Testis (tissue), 3 donors: ENCODE measurements around the gene ATE1. TPM values are rescaled to one million over a fixed set of nuclear protein-coding genes. Genes with fewer than 3 reads are reported as not detected.

ENCODE experiments used
- DNase-seq: peaks from one replicate; pipeline ENCODE4 v3.0.0-alpha.2; 2019
- H3K27ac ChIP-seq, 2 donors: fragments of 200-600 bp; sonication (generic); one replicate each; pipeline ENCODE4 v1.5.1; 2019
- H3K27me3 ChIP-seq: fragments of 200-600 bp; sonication (generic); one replicate; pipeline ENCODE4 v1.5.1; 2019
- H3K36me3 ChIP-seq: fragments of 200-600 bp; sonication (generic); one replicate; pipeline ENCODE4 v1.5.1; 2017; ENCODE audit warnings: low read depth; ENCODE audit errors: missing control alignments
- H3K4me1 ChIP-seq: fragments of 200-600 bp; sonication (generic); one replicate; pipeline ENCODE4 v1.5.1; 2019
- H3K4me3 ChIP-seq, 2 donors: fragments of 200-600 bp; sonication (generic); one replicate each; pipeline ENCODE4 v1.5.1; 2017 to 2019
- H3K9me3 ChIP-seq: fragments of 200-600 bp; sonication (generic); one replicate; pipeline ENCODE4 v1.5.1; 2017
- POLR2A ChIP-seq: fragments of 450-650 bp; IDR thresholded peaks from one replicate; pipeline ENCODE4 v1.6.1; 2017; ENCODE audit warnings: antibody characterized with exemption, mild to moderate bottlenecking, moderate library complexity
- WGBS, 2 donors: methylation state at CpG; one replicate each; pipeline ENCODE4 v1.1.5; 2018; 5-methylcytosine and 5-hydroxymethylcytosine counted together
- intact Hi-C: fragments of 100-400 bp; cut with DNase I; formaldehyde crosslinking; loops from one replicate; pipeline ENCODE4 v1.15.1; 2023; ENCODE audit warnings: low total_unique reads
- polyA plus RNA-seq: library from polyadenylated mRNA; stranded (reverse); fragments of 350-450 nt; fragmentation: Illumina TruSeq; extraction: RNeasy Lipid Tissue Mini Kit (QIAGEN cat#74804); gene quantifications from one replicate; pipeline ENCODE4 v1.2.3, GENCODE V29; 2014; ENCODE audit warnings: low read depth, low replicate concordance; ENCODE audit not compliant: insufficient read depth
- total RNA-seq, 2 donors: library from RNA; depleted of rRNA; stranded (reverse); fragments of >200 nt; gene quantifications; one replicate each; pipeline ENCODE4 v1.2.3, GENCODE V29; 2016
- TF ChIP-seq, protein P1 (sequence below), 3 experiments: fragments of 450-650 bp in 2 of 3; fragments of 200-600 bp in 1 of 3; sonication (generic) in 1 of 3; IDR thresholded peaks; one replicate each; pipeline ENCODE4 v1.5.1; 2016 to 2019; ENCODE audit warnings: antibody characterized with exemption in 3 of 3, mild to moderate bottlenecking in 2 of 3, moderate library complexity in 1 of 3

The ATE1 gene
- total and polyA plus RNA-seq, 3 donors from 2014 or later = 29.8 to 41.9 (median 34.0) TPM

DNA sequence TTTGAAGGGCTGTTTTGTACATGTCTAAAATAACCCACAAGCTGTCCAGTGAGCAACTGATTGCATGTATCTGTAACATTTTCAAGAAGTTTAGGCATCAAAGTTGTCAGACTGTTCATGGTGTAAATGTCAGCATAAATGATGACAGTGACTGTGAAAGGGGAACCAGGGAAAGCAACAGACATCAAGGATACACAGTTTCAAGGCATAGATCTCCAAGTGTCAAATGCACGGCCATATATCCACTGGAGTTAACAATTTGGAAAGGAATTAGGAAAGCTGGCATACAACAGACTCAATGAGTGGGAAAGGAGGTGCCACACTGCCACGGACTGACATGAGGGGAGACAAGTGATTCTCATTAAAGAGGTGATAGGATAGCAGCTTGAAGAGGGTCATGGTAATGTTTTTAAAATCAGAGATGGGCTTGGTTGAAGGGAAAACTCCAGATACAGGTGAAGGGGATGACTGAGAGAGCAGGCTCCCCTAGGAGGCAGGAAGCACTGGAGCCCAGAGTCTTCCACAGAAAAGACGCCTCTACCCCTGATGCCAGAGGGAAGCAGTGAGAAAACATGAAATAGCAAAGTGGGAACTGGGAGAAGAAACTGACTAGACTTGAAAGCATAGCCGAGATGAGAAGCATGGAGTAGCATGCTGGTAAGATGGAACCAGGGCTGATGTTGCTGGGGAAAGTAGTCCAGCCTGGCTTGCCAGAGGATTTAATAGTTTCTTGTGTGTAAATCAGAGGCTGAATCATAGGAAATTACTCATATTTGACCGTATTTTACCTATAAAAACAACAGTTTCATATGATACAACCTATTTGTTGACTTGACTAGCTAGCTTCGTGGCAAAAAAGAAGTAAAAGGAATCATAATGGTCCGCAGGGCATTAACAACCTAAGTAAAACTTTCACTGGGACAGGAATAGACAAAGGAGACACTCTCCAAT, 28.6 kb upstream of the ATE1 start:
- H3K27me3 ChIP-seq = no peaks in the 10 kb centered on the region

DNA sequence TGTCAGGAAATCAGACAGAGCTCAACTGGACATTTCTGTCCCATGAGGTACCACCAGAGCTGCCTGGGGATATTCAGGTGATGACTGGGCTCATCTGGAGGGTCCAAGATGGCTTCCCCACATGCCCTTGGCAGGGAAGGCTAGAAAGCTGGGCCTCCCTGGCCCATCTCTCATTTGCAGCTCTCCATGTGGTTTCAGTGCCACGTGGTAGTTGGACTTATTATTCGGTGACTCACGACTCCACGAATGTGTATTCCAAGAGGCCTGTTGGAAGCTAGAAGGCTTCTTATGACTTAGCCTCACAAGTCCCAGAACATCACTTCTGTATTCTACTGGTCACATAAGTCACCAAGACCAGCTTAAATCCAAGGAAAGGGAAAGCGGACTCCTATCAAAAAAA, 24.4 kb upstream of the ATE1 start:
- intact Hi-C loops = no loop called here
- 92 to 96% methylated on average over 5 of the region's 5 CpGs for WGBS, 2 donors
- TF ChIP-seq, protein P1, sequence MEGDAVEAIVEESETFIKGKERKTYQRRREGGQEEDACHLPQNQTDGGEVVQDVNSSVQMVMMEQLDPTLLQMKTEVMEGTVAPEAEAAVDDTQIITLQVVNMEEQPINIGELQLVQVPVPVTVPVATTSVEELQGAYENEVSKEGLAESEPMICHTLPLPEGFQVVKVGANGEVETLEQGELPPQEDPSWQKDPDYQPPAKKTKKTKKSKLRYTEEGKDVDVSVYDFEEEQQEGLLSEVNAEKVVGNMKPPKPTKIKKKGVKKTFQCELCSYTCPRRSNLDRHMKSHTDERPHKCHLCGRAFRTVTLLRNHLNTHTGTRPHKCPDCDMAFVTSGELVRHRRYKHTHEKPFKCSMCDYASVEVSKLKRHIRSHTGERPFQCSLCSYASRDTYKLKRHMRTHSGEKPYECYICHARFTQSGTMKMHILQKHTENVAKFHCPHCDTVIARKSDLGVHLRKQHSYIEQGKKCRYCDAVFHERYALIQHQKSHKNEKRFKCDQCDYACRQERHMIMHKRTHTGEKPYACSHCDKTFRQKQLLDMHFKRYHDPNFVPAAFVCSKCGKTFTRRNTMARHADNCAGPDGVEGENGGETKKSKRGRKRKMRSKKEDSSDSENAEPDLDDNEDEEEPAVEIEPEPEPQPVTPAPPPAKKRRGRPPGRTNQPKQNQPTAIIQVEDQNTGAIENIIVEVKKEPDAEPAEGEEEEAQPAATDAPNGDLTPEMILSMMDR (IDR thresholded peaks at IDR 0.05) = no peak
- TF ChIP-seq POLR2A = no peak
- Histone ChIP-seq H3K9me3 (no peaks in the 10 kb centered on the region), H3K27me3 (no peaks in the 10 kb centered on the region), H3K4me1 (no peaks in the 10 kb centered on the region), H3K27ac (no peak overlapping the region), H3K4me3 (no peak overlapping the region), H3K36me3 (no peaks in the 10 kb centered on the region)
- DNase-seq = no peak

More for the DNA sequence above, 28.6 kb upstream of the ATE1 start:
- no peak for DNase-seq
- no peak for TF ChIP-seq POLR2A
- TF ChIP-seq, protein P1 (IDR thresholded peaks at IDR 0.05) = no peak
- no peak overlapping the region for H3K27ac ChIP-seq
- WGBS, 2 donors = 84 to 90% methylated on average over 7 of the region's 7 CpGs
- no peaks in the 10 kb centered on the region for H3K36me3 ChIP-seq
- H3K4me3 ChIP-seq = no peak overlapping the region
- H3K9me3 ChIP-seq = no peaks in the 10 kb centered on the region
- intact Hi-C loops = no loop called here
- H3K4me1 ChIP-seq = no peaks in the 10 kb centered on the region

DNA sequence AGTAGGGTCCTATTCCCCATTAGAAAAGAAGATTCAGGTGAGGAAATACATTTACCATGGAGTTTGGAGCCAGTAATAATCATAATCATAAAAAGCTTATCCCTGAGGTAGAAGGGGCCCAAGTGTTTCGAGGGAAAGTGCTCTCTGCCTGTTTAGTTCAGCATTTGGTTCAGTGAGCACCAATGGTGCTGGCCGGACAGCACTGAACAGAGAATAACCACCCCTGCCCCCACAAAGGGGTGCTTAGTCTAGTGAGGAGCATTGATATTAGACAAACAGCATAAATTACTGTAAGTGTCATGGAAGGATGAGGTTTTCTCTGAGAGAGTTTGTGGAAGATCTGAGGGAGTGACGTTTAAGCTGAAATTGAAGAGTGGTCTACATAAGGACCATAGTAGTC, 21.6 kb upstream of the ATE1 start:
- H3K27ac ChIP-seq = no peak overlapping the region
- no peaks in the 10 kb centered on the region for H3K36me3 ChIP-seq
- H3K27me3 ChIP-seq = no peaks in the 10 kb centered on the region
- intact Hi-C loops = no loop called here
- no peaks in the 10 kb centered on the region for H3K9me3 ChIP-seq
- WGBS, 2 donors = 88 to 96% methylated on average over 3 of the region's 3 CpGs
- no peaks in the 10 kb centered on the region for H3K4me1 ChIP-seq
- TF ChIP-seq, protein P1 (IDR thresholded peaks at IDR 0.05) = no peak
- no peak for TF ChIP-seq POLR2A
- DNase-seq = no peak
- H3K4me3 ChIP-seq = no peak overlapping the region

DNA sequence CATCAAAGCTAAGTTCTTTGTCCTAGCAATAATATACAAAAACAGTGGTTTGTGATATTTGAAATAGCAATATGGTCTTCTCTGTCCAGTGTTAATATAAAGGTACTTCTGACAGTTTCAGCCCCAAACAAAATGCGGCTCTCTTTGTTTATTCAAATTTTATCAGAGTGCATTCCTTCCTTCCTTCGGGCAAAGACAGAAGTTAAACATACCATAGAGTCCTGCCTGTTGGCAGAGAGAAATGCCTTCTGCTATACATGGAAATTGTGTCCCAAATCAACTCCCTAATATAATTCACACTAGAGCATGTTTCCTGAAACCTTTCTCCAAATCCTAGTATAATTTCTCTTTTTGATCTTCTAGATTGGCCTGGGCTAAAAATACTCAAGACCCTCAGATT, 21.2 kb upstream of the ATE1 start:
- Histone ChIP-seq H3K27ac (no peak overlapping the region), H3K4me1 (no peaks in the 10 kb centered on the region), H3K4me3 (no peak overlapping the region), H3K9me3 (no peaks in the 10 kb centered on the region), H3K27me3 (no peaks in the 10 kb centered on the region), H3K36me3 (no peaks in the 10 kb centered on the region)
- intact Hi-C loops = no loop called here
- 64 to 73% methylated on average over 2 of the region's 2 CpGs for WGBS, 2 donors
- DNase-seq = no peak
- no peak for TF ChIP-seq POLR2A
- TF ChIP-seq, protein P1 (IDR thresholded peaks at IDR 0.05) = no peak
